Renal cortex interstitium (tissue), 15 donors: ENCODE results near the gene NMUR1. TPM values are rescaled to one million over a fixed set of nuclear protein-coding genes. Genes with fewer than 3 reads are reported as not detected.
A peak's percentile ranks its signal among the peaks of the same experiment; 100 is the strongest.
"Not testable (repeated sequence)": the region's sequence is repeated elsewhere in the genome, so short reads cannot be mapped to it uniquely, and the experiment has no call there.

Experiments used
- DNase-seq, 11 donors: peaks; one replicate each; pipeline ENCODE4 v3.0.0-alpha.2; 2013; ENCODE audit warnings: low read depth in 9 of 11, low spot score in 4 of 11; ENCODE audit errors: extremely low read depth in 1 of 11
- long read RNA-seq, 16 experiments: transcript quantifications; one replicate each; lab custom pipeline, GENCODE V29; 2026
- polyA plus RNA-seq, 3 donors: library from polyadenylated mRNA; unstranded; fragments of 120-200 nt; gene quantifications; one replicate each; pipeline ENCODE4 v1.2.1, GENCODE V29; 2013; ENCODE audit not compliant: insufficient read length in 3 of 3

NMUR1 gene
- polyA plus RNA-seq: 1 to 10 TPM in 1 of 3 donors, under 1 TPM in 2; 0.42 to 1.0 (median 0.62) TPM
- long read RNA-seq, donor 1: 0 reads
- long read RNA-seq, donor 2, partial matches to known transcripts: 0 of 1 reads
- long read RNA-seq, donor 2, other reads (novel, unspliced or antisense): 0 of 1 reads
- long read RNA-seq, donor 3: 0 reads
- long read RNA-seq, donor 4: 0 reads
- long read RNA-seq, donor 5: 0 reads
- long read RNA-seq, donor 6: 0 reads
- long read RNA-seq, donor 7: 0 reads
- long read RNA-seq, donor 8, partial matches to known transcripts: 0 of 1 reads
- long read RNA-seq, donor 8, other reads (novel, unspliced or antisense): 0 of 1 reads
- long read RNA-seq, donor 9: 0 reads
- long read RNA-seq, donor 10: 0 reads
- long read RNA-seq, donor 11: 0 reads
- long read RNA-seq, donor 12: 0 reads
- long read RNA-seq, donor 13: 0 reads
- long read RNA-seq, donor 14: 0 reads
- long read RNA-seq, donor 15: 0 reads
- long read RNA-seq, donor 16, partial matches to known transcripts: 0 of 1 reads
- long read RNA-seq, donor 16, other reads (novel, unspliced or antisense): 0 of 1 reads

DNA sequence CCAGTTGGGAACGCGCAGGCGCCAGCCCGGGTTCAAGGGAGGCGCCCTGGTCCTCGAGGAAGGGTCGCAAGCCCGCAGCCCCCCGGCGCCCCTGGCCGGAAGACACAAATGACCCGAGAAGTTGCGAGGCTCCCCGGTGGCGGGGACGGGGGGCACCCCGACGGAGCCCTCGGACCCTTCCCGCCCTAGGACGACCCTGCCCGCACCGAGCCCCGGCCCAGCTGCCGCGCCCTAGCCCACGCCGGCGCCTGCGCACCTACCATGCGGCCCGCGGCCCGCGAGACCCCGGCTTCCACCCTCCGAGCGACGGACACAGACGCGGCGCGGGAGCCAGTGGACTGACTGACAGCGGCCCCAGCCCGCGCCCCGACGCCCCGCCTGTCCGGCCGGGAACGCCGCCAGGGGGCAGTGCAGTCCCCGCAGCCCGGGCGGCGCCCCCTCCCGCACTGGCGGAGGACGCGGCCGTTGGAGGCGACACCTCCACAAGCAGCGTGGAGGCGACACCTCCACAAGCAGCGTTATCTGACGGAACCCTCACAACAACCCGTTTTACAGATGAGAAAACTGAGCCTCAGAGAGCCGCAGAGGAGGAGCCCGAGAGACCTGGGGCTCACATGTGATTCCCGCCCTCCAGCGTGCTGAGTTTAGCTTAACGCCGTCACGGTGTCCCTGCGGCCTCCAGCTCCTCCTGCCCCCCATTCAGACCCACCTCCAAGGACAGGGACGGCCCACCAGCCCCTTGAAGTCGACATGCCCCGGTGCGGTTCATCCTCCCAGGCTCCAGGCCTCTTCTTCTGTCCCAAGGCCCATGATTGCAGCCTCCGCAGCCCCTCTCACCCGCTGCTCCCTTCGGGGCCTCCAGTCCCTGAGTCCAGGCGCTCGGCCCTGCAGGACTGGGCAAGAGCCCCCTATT is at the start of gene NMUR1:
NMUR1 (minus strand) TSS at position 347 of the 913 bp plus-strand sequence; CDS start at position 263, 84 bp downstream.
- DNase-seq: peak in 4 of 11 donors; percentile 35 to 51 (median 44)

DNA sequence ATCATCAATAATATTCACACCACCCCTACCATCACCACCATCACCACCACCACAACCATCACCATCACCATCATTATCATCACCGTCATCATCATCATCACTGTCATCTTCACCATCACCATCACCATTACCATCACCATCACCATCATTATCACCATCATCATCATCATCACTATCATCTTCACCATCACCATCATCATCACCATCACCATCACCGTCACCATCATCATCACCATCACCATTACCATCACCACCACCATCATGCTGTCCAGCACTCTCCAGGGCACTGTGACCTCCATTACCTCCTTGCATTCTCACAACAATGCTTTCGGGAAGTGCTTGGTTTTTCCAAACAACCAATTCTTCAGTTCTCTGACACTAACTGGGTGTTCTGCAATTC is 49.3 kb upstream of the NMUR1 start:
- no peak for DNase-seq

GRCh38 chr2:231578655-231579054 is 48.4 kb upstream of the NMUR1 start:
- DNase-seq: not testable (repeated sequence)

GRCh38 chr2:231576465-231576864 is 46.2 kb upstream of the NMUR1 start:
- no peak for DNase-seq

- DNase-seq: no peak
Observed at GRCh38 chr2:231575612-231576256, 45.5 kb upstream of the NMUR1 start.

GRCh38 chr2:231573698-231574421 is 43.6 kb upstream of the NMUR1 start:
- DNase-seq: no peak

DNA sequence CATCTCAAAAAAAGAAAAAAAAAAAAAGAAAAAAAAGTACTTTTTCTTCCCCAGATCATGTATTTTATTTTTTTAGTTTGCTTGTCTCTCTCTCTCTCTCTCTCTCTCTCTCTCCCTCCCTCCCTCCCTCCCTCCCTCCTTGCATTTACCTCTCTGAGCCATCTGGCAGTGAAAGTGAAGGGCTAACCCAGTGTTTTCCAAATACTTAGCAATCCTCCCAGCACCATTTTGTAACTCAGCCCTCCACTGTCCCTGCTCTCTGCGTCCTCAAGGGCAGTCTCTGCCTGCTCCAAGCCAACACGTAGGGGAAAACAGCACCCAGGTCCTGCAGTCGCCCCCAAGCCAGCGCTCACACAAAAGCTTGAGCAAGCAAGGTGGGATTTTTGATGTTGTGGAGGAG is 42.9 kb upstream of the NMUR1 start:
- DNase-seq: no peak

GRCh38 chr2:231571661-231572191 is 41.5 kb upstream of the NMUR1 start:
- peak in 1 of 11 donors; percentile 8 for DNase-seq

- not testable (repeated sequence) for DNase-seq
Observed at GRCh38 chr2:231570915-231571314, 40.7 kb upstream of the NMUR1 start.

GRCh38 chr2:231568785-231569435 is 38.7 kb upstream of the NMUR1 start:
- no peak for DNase-seq

DNA sequence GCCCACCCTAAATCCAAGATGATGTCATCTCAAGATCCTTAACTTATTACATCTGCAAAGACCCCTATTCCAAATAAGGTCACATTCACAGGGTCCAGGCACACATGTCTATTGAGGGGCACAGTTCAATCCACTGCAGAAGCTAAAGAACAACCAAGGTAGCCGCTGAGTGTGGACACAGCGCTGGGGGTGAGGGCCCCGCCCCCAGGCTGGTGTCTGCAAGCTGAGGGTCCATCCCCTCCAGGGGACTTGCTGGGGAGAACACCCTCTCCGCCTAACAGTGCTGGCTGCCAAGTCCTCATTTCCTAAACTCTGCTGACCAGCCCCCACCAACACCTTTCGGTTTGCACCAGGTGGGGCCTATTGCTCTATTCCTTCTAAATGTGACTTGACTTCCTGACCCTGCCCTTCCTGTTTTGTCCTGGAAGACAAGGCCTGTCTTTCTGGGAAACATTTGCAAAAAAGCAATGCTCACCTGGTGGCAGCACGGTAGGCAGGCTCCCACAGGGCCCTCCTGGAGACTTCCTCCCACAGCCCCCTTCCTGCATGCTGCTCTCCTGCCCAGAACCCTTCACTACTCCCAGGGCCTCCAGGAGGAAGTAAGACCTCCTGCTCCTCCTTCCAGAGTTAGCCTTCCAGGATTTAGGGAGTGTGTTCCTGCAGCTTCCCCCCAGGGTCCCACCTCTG is 38.0 kb upstream of the NMUR1 start:
- no peak for DNase-seq

DNA sequence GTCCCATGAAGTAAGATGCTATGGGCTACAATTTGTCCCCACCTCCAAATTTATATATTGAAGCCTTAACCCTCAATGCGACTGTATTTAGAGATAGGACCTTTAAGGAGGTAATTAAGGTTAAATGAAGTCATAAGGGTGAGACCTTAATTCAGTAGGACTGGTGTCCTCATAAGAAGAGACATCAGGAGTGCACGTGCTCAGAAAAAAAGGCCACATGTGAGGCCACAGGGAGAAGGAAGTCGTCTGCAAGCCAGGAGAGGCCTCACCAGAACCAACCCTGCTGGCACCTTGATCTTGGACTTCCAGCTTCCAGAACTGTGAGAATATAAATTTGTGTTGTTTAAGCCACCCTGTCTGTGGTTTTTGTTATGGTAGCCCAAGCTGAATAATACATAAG is 36.9 kb upstream of the NMUR1 start:
- DNase-seq: no peak

DNA sequence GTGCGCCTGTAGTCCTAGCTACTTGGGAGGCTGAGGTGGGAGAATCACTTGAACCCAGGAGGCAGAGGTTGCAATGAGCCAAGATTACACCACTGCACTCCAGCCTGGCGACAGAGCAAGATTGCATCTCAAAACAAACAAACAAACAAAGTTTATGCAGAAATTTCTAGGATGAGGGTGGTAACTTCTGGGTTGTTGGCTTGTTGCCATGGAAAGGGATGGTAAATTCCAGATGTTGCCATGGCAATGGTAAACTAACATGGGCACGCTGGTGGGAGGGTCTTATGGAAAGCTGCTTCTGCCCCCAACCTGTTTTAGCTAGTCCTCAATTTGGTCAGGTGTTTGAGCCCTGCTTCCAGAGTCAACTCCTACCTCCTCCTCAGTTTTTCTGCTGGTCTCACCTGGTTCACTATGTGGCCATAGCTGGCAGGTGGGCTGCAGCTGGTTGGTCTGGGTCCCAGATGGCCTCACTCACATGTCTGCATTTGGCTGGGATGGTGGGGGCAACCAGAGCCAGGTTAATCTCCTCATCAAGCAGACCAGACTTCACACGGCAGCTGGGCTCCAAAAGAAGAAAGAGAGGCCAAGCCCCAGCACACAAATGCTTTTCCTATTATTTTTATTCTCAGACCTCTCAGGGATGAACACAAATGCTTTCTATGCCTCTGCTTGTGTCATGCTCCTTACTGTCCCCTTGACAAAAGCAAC is 35.8 kb upstream of the NMUR1 start:
- no peak for DNase-seq

GRCh38 chr2:231563378-231563961 is 33.2 kb upstream of the NMUR1 start:
- DNase-seq: peak in 1 of 11 donors; percentile 24

DNA sequence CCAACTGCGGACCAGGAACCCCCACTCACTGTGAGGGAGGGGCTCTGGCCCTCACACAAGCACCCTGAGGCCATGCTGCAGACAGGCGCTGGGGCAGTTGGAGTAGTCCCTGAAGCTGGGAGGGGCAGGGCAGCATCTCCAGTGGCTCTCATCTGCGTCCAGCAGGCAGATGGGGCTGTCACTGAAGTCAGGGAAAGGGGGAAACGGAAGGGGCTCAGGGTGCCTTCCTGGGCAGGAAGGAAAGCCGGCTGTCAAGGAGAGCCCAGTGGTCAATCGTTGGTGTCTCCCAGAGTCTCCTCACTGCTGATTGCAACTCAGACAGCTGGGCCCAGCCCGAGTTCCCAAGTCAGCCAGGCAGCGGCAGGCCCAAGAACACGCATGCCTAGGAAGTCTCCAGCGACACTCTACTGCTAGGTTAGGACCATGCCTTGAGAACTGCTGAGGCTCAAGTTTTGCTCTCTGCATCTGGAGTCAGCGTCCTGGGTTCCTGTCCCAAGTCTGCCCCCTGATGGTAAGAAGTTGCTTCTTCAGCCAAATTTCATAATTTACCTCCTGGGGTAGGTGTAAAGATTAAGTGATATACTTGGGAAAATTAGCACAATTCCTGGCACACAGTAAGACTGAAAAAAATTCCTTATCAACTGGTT is 27.4 kb upstream of the NMUR1 start:
- DNase-seq: peak; percentile 64 to 85 (median 75)

- DNase-seq: no peak
Observed at GRCh38 chr2:231556981-231557380, 26.7 kb upstream of the NMUR1 start.
